Left hindlimb (tissue), 1 donor: Measurements from ENCODE around the gene DCUN1D3.

Source experiments
- DNase-seq: peaks from one replicate; pipeline ENCODE4 v3.0.0-alpha.2; 2018

The DCUN1D3 gene

GRCh38 chr16:20918486-20919239, 18.5 kb upstream of the DCUN1D3 start:
- peak; percentile 36 for DNase-seq

- no peak for DNase-seq
Observed at GRCh38 chr16:20916942-20917341, 16.8 kb upstream of the DCUN1D3 start.

- DNase-seq: no peak
Observed at GRCh38 chr16:20916289-20916688, 16.1 kb upstream of the DCUN1D3 start.

GRCh38 chr16:20911361-20911760, 11.2 kb upstream of the DCUN1D3 start:
- no peak for DNase-seq

- DNase-seq: no peak
Observed at GRCh38 chr16:20910781-20911321, 10.7 kb upstream of the DCUN1D3 start.

- DNase-seq: peak; percentile 46
Observed at GRCh38 chr16:20906341-20907255, 6.4 kb upstream of the DCUN1D3 start.

GRCh38 chr16:20905576-20905975, 5.4 kb upstream of the DCUN1D3 start:
- DNase-seq: no peak

GRCh38 chr16:20904507-20905081, 4.4 kb upstream of the DCUN1D3 start:
- DNase-seq: peak; percentile 58

- no peak for DNase-seq
Observed at GRCh38 chr16:20903899-20904506, 3.8 kb upstream of the DCUN1D3 start.

- no peak for DNase-seq
Observed at GRCh38 chr16:20903116-20903898, 3.1 kb upstream of the DCUN1D3 start.

GRCh38 chr16:20902426-20902825, 2.3 kb upstream of the DCUN1D3 start:
- no peak for DNase-seq

GRCh38 chr16:20901436-20902112, 1.4 kb upstream of the DCUN1D3 start:
- peak; percentile 66 for DNase-seq

GRCh38 chr16:20901068-20901435, 894 bp upstream of the DCUN1D3 start:
- DNase-seq: no peak

- no peak for DNase-seq
Observed at GRCh38 chr16:20899477-20900298, 470 bp downstream of the DCUN1D3 start.

- DNase-seq: no peak
Observed at GRCh38 chr16:20899071-20899470, 1.1 kb downstream of the DCUN1D3 start.

GRCh38 chr16:20897922-20898321, 2.2 kb downstream of the DCUN1D3 start:
- DNase-seq: no peak

GRCh38 chr16:20897253-20897897, 2.8 kb downstream of the DCUN1D3 start:
- DNase-seq: no peak

- DNase-seq: no peak
Observed at GRCh38 chr16:20894388-20894787, 5.8 kb downstream of the DCUN1D3 start.

- DNase-seq: no peak
Observed at GRCh38 chr16:20889625-20890275, 10.4 kb downstream of the DCUN1D3 start.
